HCT116 (cell line): Measurements from ENCODE around the gene COL9A2. TPM values are rescaled to one million over a fixed set of nuclear protein-coding genes. Genes with fewer than 3 reads are reported as not detected.
A peak's percentile ranks its signal among the peaks of the same experiment; 100 is the strongest.

Source experiments
- ATAC-seq: fragments of 200-7000 bp; cut with Tn5 transposase; 2 replicates; pipeline ENCODE4 v1.9.1; 2020; ENCODE audit warnings: mild to moderate bottlenecking, moderate library complexity
- BruUV-seq: library from RNA; stranded (reverse); fragments of 400-500 nt; replicated peaks from 2 replicates; lab custom pipeline; 2021; lab: Mats Ljungman, UMichigan
- CTCF ChIA-PET: fragments of 300-600 bp; sonication (Branson Sonifier 250); formaldehyde crosslinking; loops from one replicate; lab custom pipeline; 2021; ENCODE audit warnings: antibody characterized with exemption; lab: Charles Lee
- POLR2A ChIA-PET: fragments of 300-600, 350-600 bp; sonication (Branson Sonifier 250); formaldehyde crosslinking; loops from one replicate; lab custom pipeline; 2021; ENCODE audit warnings: antibody characterized with exemption; lab: Charles Lee
- RAD21 ChIA-PET, 2 experiments: fragments of 300-600 bp; sonication (Branson Sonifier 250); formaldehyde crosslinking; loops; one replicate each; lab custom pipeline; 2023; ENCODE audit warnings: low total read pairs in 2 of 2; ENCODE audit not compliant: uncharacterized antibody in 2 of 2, unreplicated experiment in 2 of 2, low non-redundant PET in 1 of 2; lab: Charles Lee
- DNase-seq: peaks from one replicate; pipeline ENCODE4 v3.0.0-alpha.2; 2010; ENCODE audit warnings: low read depth, low spot score
- H2AFZ ChIP-seq: fragments of 200-600 bp; shearing (Covaris generic), sonication (generic); 2 replicates; pipeline ENCODE4 v1.6.1; 2017; ENCODE audit warnings: low read depth, mixed run types, mixed read lengths, antibody characterized with exemption, low read length; ENCODE audit not compliant: poor library complexity, severe bottlenecking
- H3K27ac ChIP-seq: 2 replicates; pipeline ENCODE4 v1.5.1; 2012; ENCODE audit warnings: low read depth, low read length
- H3K27me3 ChIP-seq: fragments of 200-600 bp; sonication (generic); 2 replicates; pipeline ENCODE4 v1.6.1; 2016; ENCODE audit warnings: mixed run types, low read length, mixed read lengths; ENCODE audit not compliant: insufficient read depth
- H3K36me3 ChIP-seq, 2 experiments: fragments of 200-500 bp in 1 of 2; fragments of 200-600 bp in 1 of 2; sonication (Bioruptor generic) in 1 of 2; sonication (generic) in 1 of 2; 2 replicates each; pipeline versions ENCODE4 v1.5.1 to v1.6.1; 2014 to 2016; ENCODE audit warnings: low read length in 2 of 2, inconsistent platforms in 1 of 2, mixed read lengths in 1 of 2, mixed run types in 1 of 2; ENCODE audit not compliant: insufficient read depth in 2 of 2, control insufficient read depth in 1 of 2
- H3K4me1 ChIP-seq, 2 experiments: fragments of 200-600 bp in 1 of 2; sonication (generic) in 1 of 2; 2 replicates each; pipeline versions ENCODE4 v1.5.1 to v1.6.1; 2012 to 2017; ENCODE audit warnings: low read length in 2 of 2, inconsistent platforms in 1 of 2, mild to moderate bottlenecking in 1 of 2, mixed read lengths in 1 of 2, mixed run types in 1 of 2, moderate library complexity in 1 of 2; ENCODE audit not compliant: insufficient read depth in 2 of 2, control insufficient read depth in 1 of 2
- H3K4me2 ChIP-seq: fragments of 200-600 bp; sonication (generic); 2 replicates; pipeline ENCODE4 v1.6.1; 2017; ENCODE audit warnings: mixed run types, low read length, mixed read lengths
- H3K4me3 ChIP-seq, 2 experiments: fragments of 200-600 bp in 1 of 2; sonication (generic) in 1 of 2; replicated peaks in 1 of 2; 2 replicates each; pipeline ENCODE4 v1.5.1; 2011 to 2016; ENCODE audit warnings: low read length in 2 of 2, control low read depth in 1 of 2, low read depth in 1 of 2, mild to moderate bottlenecking in 1 of 2, mixed read lengths in 1 of 2, mixed run types in 1 of 2
- H3K79me2 ChIP-seq: fragments of 200-600 bp; sonication (generic); 2 replicates; pipeline ENCODE4 v1.6.1; 2017; ENCODE audit warnings: mild to moderate bottlenecking, mixed run types, low read length, moderate library complexity, mixed read lengths; ENCODE audit not compliant: insufficient read depth
- H3K9ac ChIP-seq: fragments of 200-600 bp; sonication (generic); 2 replicates; pipeline ENCODE4 v1.6.1; 2016; ENCODE audit warnings: low read length, mixed read lengths
- H3K9me2 ChIP-seq: fragments of 200-600 bp; sonication (generic), shearing (Covaris generic); 2 replicates; pipeline ENCODE4 v1.6.1; 2017; ENCODE audit warnings: mixed run types, mild to moderate bottlenecking, moderate library complexity; ENCODE audit not compliant: insufficient read depth
- H3K9me3 ChIP-seq, 2 experiments: fragments of 200-500 bp in 1 of 2; fragments of 200-600 bp in 1 of 2; sonication (Bioruptor generic) in 1 of 2; sonication (generic) in 1 of 2; 2 replicates each; pipeline ENCODE4 v1.6.1; 2014 to 2017; ENCODE audit warnings: low read length in 2 of 2, mixed read lengths in 2 of 2, inconsistent platforms in 1 of 2, low read depth in 1 of 2, mild to moderate bottlenecking in 1 of 2, mixed run types in 1 of 2, moderate library complexity in 1 of 2; ENCODE audit not compliant: control insufficient read depth in 1 of 2, insufficient read depth in 1 of 2
- H4K20me1 ChIP-seq: fragments of 200-600 bp; sonication (generic), shearing (Covaris generic); 2 replicates; pipeline ENCODE4 v1.6.1; 2017; ENCODE audit warnings: mixed run types, mild to moderate bottlenecking, moderate library complexity; ENCODE audit not compliant: insufficient read depth
- CBX3 ChIP-seq: IDR thresholded peaks from 2 replicates; pipeline ENCODE4 v1.6.1; 2012; ENCODE audit warnings: low read depth
- CEBPB ChIP-seq: IDR thresholded peaks from 2 replicates; pipeline ENCODE4 v1.6.1; 2012; ENCODE audit warnings: low read depth
- FOSL1 ChIP-seq: IDR thresholded peaks from 2 replicates; pipeline ENCODE4 v1.6.1; 2012; ENCODE audit warnings: low read depth
- JUND ChIP-seq: IDR thresholded peaks from 2 replicates; pipeline ENCODE4 v1.6.1; 2012
- POLR2AphosphoS5 ChIP-seq: IDR thresholded peaks from 2 replicates; pipeline ENCODE4 v1.6.1; 2011; ENCODE audit warnings: mild to moderate bottlenecking, low read depth, low read length, moderate library complexity
- SIN3A ChIP-seq: IDR thresholded peaks from 2 replicates; pipeline ENCODE4 v1.6.1; 2012; ENCODE audit warnings: low read depth
- SP1 ChIP-seq: IDR thresholded peaks from 2 replicates; pipeline ENCODE4 v1.6.1; 2012; ENCODE audit warnings: low read depth
- YY1 ChIP-seq: IDR thresholded peaks from 2 replicates; pipeline ENCODE4 v1.6.1; 2011; ENCODE audit warnings: low read length, low read depth, moderate library complexity, mild to moderate bottlenecking; ENCODE audit not compliant: insufficient replicate concordance; ENCODE audit errors: extremely low read depth
- intact Hi-C: fragments of 100-400 bp; cut with micrococcal nuclease; formaldehyde crosslinking; loops from 2 replicates; pipeline ENCODE4 v1.10.0; 2022
- total RNA-seq: library from RNA; stranded (reverse); gene quantifications from one replicate; pipeline ENCODE4 v1.2.1, GENCODE V29; 2021; ENCODE audit not compliant: unreplicated experiment
- TF ChIP-seq, protein P1 (sequence below), 3 experiments: fragments of 200-600 bp in 1 of 3; sonication (generic) in 1 of 3; IDR thresholded peaks in 2 of 3; conservative IDR thresholded peaks in 1 of 3; 2 replicates each; pipeline ENCODE4 v1.5.1; 2012 to 2017; ENCODE audit warnings: low read depth in 2 of 3, low read length in 2 of 3, antibody characterized with exemption in 1 of 3, borderline replicate concordance in 1 of 3, control low read depth in 1 of 3, mild to moderate bottlenecking in 1 of 3, mixed read lengths in 1 of 3, mixed run types in 1 of 3, moderate library complexity in 1 of 3; ENCODE audit not compliant: insufficient read depth in 1 of 3
- TF ChIP-seq, protein P2 (sequence below): IDR thresholded peaks from 2 replicates; pipeline ENCODE4 v1.6.1; 2012; ENCODE audit warnings: low read depth
- TF ChIP-seq, protein P3 (sequence below): IDR thresholded peaks from 2 replicates; pipeline ENCODE4 v1.6.1; 2012

The COL9A2 gene
- total RNA-seq, 1 experiment from 2014 or later = 2.4 TPM

DNA sequence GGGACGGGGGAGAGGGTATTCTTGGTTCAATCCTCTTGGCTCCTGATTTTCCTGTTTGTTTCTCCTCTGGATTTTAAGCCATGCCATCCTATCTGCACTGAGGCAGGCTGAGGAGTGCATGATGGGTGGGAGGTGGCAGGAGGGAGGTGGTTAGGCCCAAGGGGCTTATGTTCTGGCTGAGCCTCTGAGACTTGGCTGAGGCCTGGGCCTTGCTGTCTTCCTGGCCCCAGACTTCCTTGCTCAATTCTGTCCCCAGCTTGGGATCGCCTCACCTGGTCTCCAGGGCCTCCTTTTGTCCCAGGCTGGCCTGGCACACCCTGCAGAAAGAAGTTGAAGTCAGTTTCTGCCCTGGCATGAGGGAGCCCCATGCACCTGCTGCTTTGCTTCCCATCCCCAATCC is 11.2 kb downstream of the COL9A2 start:
- H3K27me3 ChIP-seq = no peaks in the 10 kb centered on the region
- DNase-seq = no peak
- TF ChIP-seq CEBPB (no peak), SIN3A (no peak), YY1 (no peak), SP1 (no peak), FOSL1 (no peak), CBX3 (no peak), JUND (no peak), POLR2AphosphoS5 (no peak)
- TF ChIP-seq, protein P1, sequence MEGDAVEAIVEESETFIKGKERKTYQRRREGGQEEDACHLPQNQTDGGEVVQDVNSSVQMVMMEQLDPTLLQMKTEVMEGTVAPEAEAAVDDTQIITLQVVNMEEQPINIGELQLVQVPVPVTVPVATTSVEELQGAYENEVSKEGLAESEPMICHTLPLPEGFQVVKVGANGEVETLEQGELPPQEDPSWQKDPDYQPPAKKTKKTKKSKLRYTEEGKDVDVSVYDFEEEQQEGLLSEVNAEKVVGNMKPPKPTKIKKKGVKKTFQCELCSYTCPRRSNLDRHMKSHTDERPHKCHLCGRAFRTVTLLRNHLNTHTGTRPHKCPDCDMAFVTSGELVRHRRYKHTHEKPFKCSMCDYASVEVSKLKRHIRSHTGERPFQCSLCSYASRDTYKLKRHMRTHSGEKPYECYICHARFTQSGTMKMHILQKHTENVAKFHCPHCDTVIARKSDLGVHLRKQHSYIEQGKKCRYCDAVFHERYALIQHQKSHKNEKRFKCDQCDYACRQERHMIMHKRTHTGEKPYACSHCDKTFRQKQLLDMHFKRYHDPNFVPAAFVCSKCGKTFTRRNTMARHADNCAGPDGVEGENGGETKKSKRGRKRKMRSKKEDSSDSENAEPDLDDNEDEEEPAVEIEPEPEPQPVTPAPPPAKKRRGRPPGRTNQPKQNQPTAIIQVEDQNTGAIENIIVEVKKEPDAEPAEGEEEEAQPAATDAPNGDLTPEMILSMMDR (IDR thresholded peaks at IDR 0.05 in 2 of 3, conservative IDR thresholded peaks at IDR 0.05 in 1 of 3; ENCODE audit: borderline replicate concordance in 1 of 3, insufficient read depth in 1 of 3, low read depth in 2 of 3, low read length in 2 of 3) = no peak
- TF ChIP-seq, protein P2, sequence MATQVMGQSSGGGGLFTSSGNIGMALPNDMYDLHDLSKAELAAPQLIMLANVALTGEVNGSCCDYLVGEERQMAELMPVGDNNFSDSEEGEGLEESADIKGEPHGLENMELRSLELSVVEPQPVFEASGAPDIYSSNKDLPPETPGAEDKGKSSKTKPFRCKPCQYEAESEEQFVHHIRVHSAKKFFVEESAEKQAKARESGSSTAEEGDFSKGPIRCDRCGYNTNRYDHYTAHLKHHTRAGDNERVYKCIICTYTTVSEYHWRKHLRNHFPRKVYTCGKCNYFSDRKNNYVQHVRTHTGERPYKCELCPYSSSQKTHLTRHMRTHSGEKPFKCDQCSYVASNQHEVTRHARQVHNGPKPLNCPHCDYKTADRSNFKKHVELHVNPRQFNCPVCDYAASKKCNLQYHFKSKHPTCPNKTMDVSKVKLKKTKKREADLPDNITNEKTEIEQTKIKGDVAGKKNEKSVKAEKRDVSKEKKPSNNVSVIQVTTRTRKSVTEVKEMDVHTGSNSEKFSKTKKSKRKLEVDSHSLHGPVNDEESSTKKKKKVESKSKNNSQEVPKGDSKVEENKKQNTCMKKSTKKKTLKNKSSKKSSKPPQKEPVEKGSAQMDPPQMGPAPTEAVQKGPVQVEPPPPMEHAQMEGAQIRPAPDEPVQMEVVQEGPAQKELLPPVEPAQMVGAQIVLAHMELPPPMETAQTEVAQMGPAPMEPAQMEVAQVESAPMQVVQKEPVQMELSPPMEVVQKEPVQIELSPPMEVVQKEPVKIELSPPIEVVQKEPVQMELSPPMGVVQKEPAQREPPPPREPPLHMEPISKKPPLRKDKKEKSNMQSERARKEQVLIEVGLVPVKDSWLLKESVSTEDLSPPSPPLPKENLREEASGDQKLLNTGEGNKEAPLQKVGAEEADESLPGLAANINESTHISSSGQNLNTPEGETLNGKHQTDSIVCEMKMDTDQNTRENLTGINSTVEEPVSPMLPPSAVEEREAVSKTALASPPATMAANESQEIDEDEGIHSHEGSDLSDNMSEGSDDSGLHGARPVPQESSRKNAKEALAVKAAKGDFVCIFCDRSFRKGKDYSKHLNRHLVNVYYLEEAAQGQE = no peak
- TF ChIP-seq, protein P3, sequence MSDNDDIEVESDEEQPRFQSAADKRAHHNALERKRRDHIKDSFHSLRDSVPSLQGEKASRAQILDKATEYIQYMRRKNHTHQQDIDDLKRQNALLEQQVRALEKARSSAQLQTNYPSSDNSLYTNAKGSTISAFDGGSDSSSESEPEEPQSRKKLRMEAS = no peak
- TF ChIP-seq, all 23 proteins: peak for 0
- H3K36me3 ChIP-seq = no peaks in the 10 kb centered on the region
- POLR2A ChIA-PET = interaction anchor here (0.6 kb wide), 1 partner anchor 9 kb away, joined by 3 read pairs; no protein-coding TSS in a partner anchor
- peak overlapping the region; percentile 6 for H2AFZ ChIP-seq
- peaks cover 16 to 21% of the 10 kb centered on the region in 2 experiments for H3K4me1 ChIP-seq
- no peak for ATAC-seq
- no peaks in the 10 kb centered on the region for H3K9me2 ChIP-seq
- H3K79me2 ChIP-seq = no peaks in the 10 kb centered on the region
- H3K4me3 ChIP-seq = no peak overlapping the region
- no peaks in the 10 kb centered on the region for H3K9me3 ChIP-seq
- intact Hi-C loops = no loop called here
- peak overlapping the region; percentile 48 for H3K4me2 ChIP-seq
- CTCF ChIA-PET = interaction anchor here (0.8 to 1.9 kb wide), 5 partner anchors 9 to 227 kb away, joined by 3 to 21 read pairs (median 6); no protein-coding TSS in a partner anchor
- peak overlapping the region; percentile 62 for H3K27ac ChIP-seq
- no TSS peak for BruUV-seq
- RAD21 ChIA-PET = interaction anchor here in 1 of 2 experiments (1.5 kb wide), 1 partner anchor 33 kb away, joined by 9 read pairs; no protein-coding TSS in a partner anchor
- H3K9ac ChIP-seq = no peak overlapping the region
- H4K20me1 ChIP-seq = no peaks in the 10 kb centered on the region
